IMR-90 (cell line): ENCODE measurements around the gene FCRL2. TPM values are rescaled to one million over a fixed set of nuclear protein-coding genes. Genes with fewer than 3 reads are reported as not detected.

ENCODE experiments used
- ATAC-seq: fragments of 200-7000 bp; cut with Tn5 transposase; 2 replicates; pipeline ENCODE4 v1.9.1; 2020; ENCODE audit warnings: low read depth, mild to moderate bottlenecking, moderate library complexity
- BruUV-seq: library from RNA; stranded (reverse); fragments of 400-500 nt; replicated peaks from 2 replicates; lab custom pipeline; 2021; lab: Mats Ljungman, UMichigan
- CTCF ChIA-PET: fragments of 300-600 bp; formaldehyde crosslinking; extraction: SDS; loops from one replicate; lab custom pipeline; 2021; ENCODE audit warnings: antibody characterized with exemption; lab: Yijun Ruan, JAX
- POLR2A ChIA-PET: fragments of 300-600 bp; sonication (Branson Sonifier 250); formaldehyde crosslinking; loops from one replicate; lab custom pipeline; 2022; ENCODE audit warnings: antibody characterized with exemption; ENCODE audit not compliant: unreplicated experiment; lab: Charles Lee
- DNase-seq: peaks from one replicate; pipeline ENCODE4 v3.0.0; 2013
- H2AFZ ChIP-seq: replicated peaks from 2 replicates; pipeline ENCODE3; 2013; ENCODE audit warnings: low read length, mild to moderate bottlenecking; ENCODE audit not compliant: poor library complexity
- H2AK5ac ChIP-seq: 2 replicates; pipeline ENCODE4 v1.6.1; 2013; ENCODE audit warnings: low read depth, low read length, inconsistent platforms
- H2AK9ac ChIP-seq: replicated peaks from 2 replicates; pipeline ENCODE3; 2013; ENCODE audit warnings: mild to moderate bottlenecking, low read depth, low read length, moderate library complexity; ENCODE audit not compliant: poor library complexity
- H2BK120ac ChIP-seq: 2 replicates; pipeline ENCODE4 v1.6.1; 2013; ENCODE audit warnings: low read depth, low read length, inconsistent platforms
- H2BK15ac ChIP-seq: 3 replicates; pipeline ENCODE4 v1.6.1; 2013; ENCODE audit warnings: low read depth, low read length, inconsistent platforms
- H2BK20ac ChIP-seq: 2 replicates; pipeline ENCODE4 v1.6.1; 2013; ENCODE audit warnings: low read depth, mild to moderate bottlenecking, inconsistent platforms, low read length, moderate library complexity
- H2BK5ac ChIP-seq: 2 replicates; pipeline ENCODE4 v1.6.1; 2013; ENCODE audit warnings: mild to moderate bottlenecking, low read depth, low read length, inconsistent platforms; ENCODE audit not compliant: poor library complexity, severe bottlenecking
- H3K14ac ChIP-seq: replicated peaks from 2 replicates; pipeline ENCODE4 v1.6.1; 2013; ENCODE audit warnings: low read depth, low read length, inconsistent platforms
- H3K18ac ChIP-seq: 2 replicates; pipeline ENCODE4 v1.6.1; 2013; ENCODE audit warnings: low read depth, low read length, control low read depth
- H3K23ac ChIP-seq: 2 replicates; pipeline ENCODE4 v1.6.1; 2013; ENCODE audit warnings: low read depth, low read length, inconsistent platforms
- H3K27ac ChIP-seq: 2 replicates; pipeline ENCODE4 v1.5.1; 2013; ENCODE audit warnings: mild to moderate bottlenecking, control low read depth, low read length; ENCODE audit not compliant: insufficient read depth
- H3K27me3 ChIP-seq: 2 replicates; pipeline ENCODE4 v1.6.1; 2013; ENCODE audit warnings: low read length; ENCODE audit not compliant: control insufficient read depth, insufficient read depth
- H3K36me3 ChIP-seq: 2 replicates; pipeline ENCODE4 v1.6.1; 2013; ENCODE audit warnings: low read length, mixed read lengths; ENCODE audit not compliant: control insufficient read depth, insufficient read depth
- H3K4ac ChIP-seq: 2 replicates; pipeline ENCODE4 v1.6.1; 2013; ENCODE audit warnings: low read depth, low read length, inconsistent platforms
- H3K4me1 ChIP-seq: 2 replicates; pipeline ENCODE4 v1.6.1; 2013; ENCODE audit warnings: low read length, mixed read lengths; ENCODE audit not compliant: control insufficient read depth, insufficient read depth
- H3K4me2 ChIP-seq: 2 replicates; pipeline ENCODE4 v1.6.1; 2013; ENCODE audit warnings: low read depth, mild to moderate bottlenecking, control low read depth, low read length, moderate library complexity
- H3K4me3 ChIP-seq: 2 replicates; pipeline ENCODE4 v1.5.1; 2013; ENCODE audit warnings: low read depth, mild to moderate bottlenecking, control low read depth, low read length, moderate library complexity; ENCODE audit not compliant: insufficient read depth
- H3K56ac ChIP-seq: 2 replicates; pipeline ENCODE4 v1.6.1; 2013; ENCODE audit warnings: low read length, inconsistent platforms; ENCODE audit not compliant: insufficient read depth; ENCODE audit errors: extremely low read depth
- H3K79me1 ChIP-seq, 2 experiments: 2 replicates each; pipeline ENCODE4 v1.6.1; 2013; ENCODE audit warnings: low read length in 2 of 2, inconsistent platforms in 1 of 2, low read depth in 1 of 2
- H3K9ac ChIP-seq: 2 replicates; pipeline ENCODE4 v1.6.1; 2013; ENCODE audit warnings: low read depth, low read length, control low read depth
- H3K9me1 ChIP-seq: 2 replicates; pipeline ENCODE4 v1.6.1; 2013; ENCODE audit warnings: low read length, inconsistent platforms; ENCODE audit not compliant: insufficient read depth
- H3K9me3 ChIP-seq: 2 replicates; pipeline ENCODE4 v1.6.1; 2013; ENCODE audit warnings: low read length; ENCODE audit not compliant: control insufficient read depth, insufficient read depth
- H4K20me1 ChIP-seq: 2 replicates; pipeline ENCODE4 v1.6.1; 2013; ENCODE audit warnings: low read length, inconsistent platforms; ENCODE audit not compliant: insufficient read depth
- H4K5ac ChIP-seq: 2 replicates; pipeline ENCODE4 v1.6.1; 2013; ENCODE audit warnings: mild to moderate bottlenecking, low read depth, low read length, control low read depth
- H4K8ac ChIP-seq, 2 experiments: 2 replicates each; pipeline ENCODE4 v1.6.1; 2013; ENCODE audit warnings: low read depth in 2 of 2, low read length in 2 of 2, control low read depth in 1 of 2, inconsistent platforms in 1 of 2
- H4K91ac ChIP-seq: 2 replicates; pipeline ENCODE4 v1.6.1; 2013; ENCODE audit warnings: low read depth, low read length, inconsistent platforms; ENCODE audit not compliant: insufficient read depth
- BHLHE40 ChIP-seq: fragments of 150-350 bp; IDR thresholded peaks from 2 replicates; pipeline ENCODE4 v1.6.1; 2016; ENCODE audit warnings: mild to moderate bottlenecking, low read depth, low read length
- CEBPB ChIP-seq: IDR thresholded peaks from 2 replicates; pipeline ENCODE4 v1.6.1; 2012; ENCODE audit warnings: low read depth, low read length, improper control_type of control experiment
- CHD1 ChIP-seq: IDR thresholded peaks from 2 replicates; pipeline ENCODE4 v1.6.1; 2012; ENCODE audit warnings: low read depth, low read length, improper control_type of control experiment
- CTCF ChIP-seq: conservative IDR thresholded peaks from 2 replicates; pipeline ENCODE4 v1.5.1; 2012; ENCODE audit warnings: mild to moderate bottlenecking, low read depth, low read length, improper control_type of control experiment
- ELK1 ChIP-seq: fragments of 150-350 bp; IDR thresholded peaks from 2 replicates; pipeline ENCODE4 v1.6.1; 2016; ENCODE audit warnings: low read depth, mild to moderate bottlenecking, low read length, moderate library complexity, borderline replicate concordance
- FOS ChIP-seq: fragments of 150-350 bp; IDR thresholded peaks from 2 replicates; pipeline ENCODE4 v1.6.1; 2016; ENCODE audit warnings: low read depth, low read length
- MAFK ChIP-seq: IDR thresholded peaks from 2 replicates; pipeline ENCODE4 v1.6.1; 2012; ENCODE audit warnings: low read depth, low read length, improper control_type of control experiment
- MAZ ChIP-seq: IDR thresholded peaks from 2 replicates; pipeline ENCODE4 v1.6.1; 2012; ENCODE audit warnings: low read depth, mild to moderate bottlenecking, low read length, improper control_type of control experiment, moderate library complexity, borderline replicate concordance
- MXI1 ChIP-seq: IDR thresholded peaks from 2 replicates; pipeline ENCODE4 v1.6.1; 2012; ENCODE audit warnings: low read depth, mild to moderate bottlenecking, low read length, moderate library complexity, borderline replicate concordance
- NFE2L2 ChIP-seq: fragments of 150-350 bp; IDR thresholded peaks from 2 replicates; pipeline ENCODE4 v1.6.1; 2016; ENCODE audit warnings: low read depth, mild to moderate bottlenecking, low read length
- POLR2A ChIP-seq: IDR thresholded peaks from 2 replicates; pipeline ENCODE4 v1.6.1; 2012; ENCODE audit warnings: mild to moderate bottlenecking, low read depth, low read length
- RAD21 ChIP-seq: IDR thresholded peaks from 2 replicates; pipeline ENCODE4 v1.6.1; 2012; ENCODE audit warnings: low read length, improper control_type of control experiment
- RCOR1 ChIP-seq: IDR thresholded peaks from 2 replicates; pipeline ENCODE4 v1.6.1; 2012; ENCODE audit warnings: mild to moderate bottlenecking, low read length, improper control_type of control experiment; ENCODE audit not compliant: insufficient replicate concordance
- RFX5 ChIP-seq: IDR thresholded peaks from 2 replicates; pipeline ENCODE4 v1.8.0; 2012; ENCODE audit warnings: low read depth, mild to moderate bottlenecking, low read length, moderate library complexity
- SMC3 ChIP-seq: fragments of 150-350 bp; IDR thresholded peaks from 2 replicates; pipeline ENCODE4 v1.6.1; 2016; ENCODE audit warnings: low read depth, mild to moderate bottlenecking, antibody characterized with exemption, low read length, moderate library complexity
- WGBS, 2 experiments: methylation state at CpG; one replicate each; pipeline versions ENCODE4 v1.1.5 to v1.1.7; 2013; ENCODE audit warnings: missing lambda C conversion rate in 2 of 2; ENCODE audit not compliant: insufficient read length in 1 of 2; ENCODE audit errors: extremely low coverage in 2 of 2; 5-methylcytosine and 5-hydroxymethylcytosine counted together
- dilution Hi-C: fragments of 300-500 bp; cut with HindIII; formaldehyde crosslinking; loops from one replicate; pipeline ENCODE4 v1.14.3; 2018; ENCODE audit warnings: low sequenced_read_pairs; ENCODE audit not compliant: unreplicated experiment
- in situ Hi-C: fragments of 300-500 bp; cut with MboI; formaldehyde crosslinking; loops from 3 replicates; pipeline ENCODE4 v1.14.3; 2019; ENCODE audit warnings: low sequenced_read_pairs, inconsistent platforms, mixed read lengths
- intact Hi-C: fragments of 100-400 bp; cut with micrococcal nuclease; formaldehyde crosslinking; loops from 2 replicates; pipeline ENCODE4 v1.10.0; 2022
- polyA plus RNA-seq, 3 experiments: library from polyadenylated mRNA; depleted of rRNA; stranded (reverse); fragments of >200 nt; gene quantifications; 2 replicates each; pipeline ENCODE4 v1.2.3, GENCODE V29; 2012; ENCODE audit warnings: low replicate concordance in 1 of 3
- total RNA-seq: library from RNA; depleted of rRNA; stranded (reverse); fragments of >200 nt; gene quantifications from 2 replicates; pipeline ENCODE4 v1.2.3, GENCODE V29; 2012
- TF ChIP-seq, protein P1 (sequence below): fragments of 150-350 bp; IDR thresholded peaks from 2 replicates; pipeline ENCODE4 v1.6.1; 2017; ENCODE audit warnings: mild to moderate bottlenecking, antibody characterized with exemption, low read length, low read depth

FCRL2 gene
- total and polyA plus RNA-seq, 2 of the 4 experiments (the other 2 are of a cell fraction), result not detected

DNA sequence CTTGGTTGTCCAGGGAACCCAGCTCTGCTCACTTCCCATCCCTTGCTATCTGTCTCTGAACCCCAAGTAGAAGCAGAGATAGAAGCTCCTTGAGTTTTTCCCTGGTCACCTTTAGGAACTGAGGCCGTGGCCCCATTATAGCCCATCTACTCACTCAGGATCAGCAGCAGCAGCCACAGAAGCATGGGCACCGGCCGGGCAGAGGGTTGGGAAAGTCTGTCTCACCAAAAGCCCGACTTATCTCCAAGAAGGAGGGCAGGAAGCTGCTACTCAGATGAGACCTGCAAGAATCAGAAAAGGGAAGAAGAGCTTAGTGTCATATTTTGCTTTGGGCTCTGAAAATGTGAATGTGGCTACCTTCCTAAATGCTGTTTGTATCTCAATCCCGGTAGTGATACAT is 76.6 kb downstream of the FCRL2 start:
- H2BK5ac ChIP-seq, result no peak overlapping the region
- ChIA-PET CTCF (no interaction called here), POLR2A (no interaction called here)
- no peak overlapping the region for H2BK120ac ChIP-seq
- no peaks in the 10 kb centered on the region for H3K9me3 ChIP-seq
- H3K56ac ChIP-seq, result no peak overlapping the region
- H3K9ac ChIP-seq, result no peak overlapping the region
- H3K9me1 ChIP-seq, result no peaks in the 10 kb centered on the region
- WGBS, 2 experiments, result no CpG with 5 or more reads among the region's 5 CpGs
- H3K4me3 ChIP-seq, result no peak overlapping the region
- dilution Hi-C loops (no loop called here), in situ Hi-C loops (no loop called here), intact Hi-C loops (no loop called here)
- H3K23ac ChIP-seq, result no peak overlapping the region
- H3K79me1 ChIP-seq, result no peaks in the 10 kb centered on the region
- H2BK15ac ChIP-seq, result no peak overlapping the region
- H4K5ac ChIP-seq, result no peak overlapping the region
- H3K4ac ChIP-seq, result no peak overlapping the region
- H2AFZ ChIP-seq, result no peak overlapping the region
- H4K20me1 ChIP-seq, result no peaks in the 10 kb centered on the region
- no peak overlapping the region for H3K18ac ChIP-seq
- TF ChIP-seq BHLHE40 (no peak), RFX5 (no peak), MXI1 (no peak), FOS (no peak), RCOR1 (no peak), CTCF (no peak), SMC3 (no peak), POLR2A (no peak), CEBPB (no peak), CHD1 (no peak), RAD21 (no peak), NFE2L2 (no peak), MAFK (no peak), MAZ (no peak), ELK1 (no peak)
- TF ChIP-seq, protein P1, sequence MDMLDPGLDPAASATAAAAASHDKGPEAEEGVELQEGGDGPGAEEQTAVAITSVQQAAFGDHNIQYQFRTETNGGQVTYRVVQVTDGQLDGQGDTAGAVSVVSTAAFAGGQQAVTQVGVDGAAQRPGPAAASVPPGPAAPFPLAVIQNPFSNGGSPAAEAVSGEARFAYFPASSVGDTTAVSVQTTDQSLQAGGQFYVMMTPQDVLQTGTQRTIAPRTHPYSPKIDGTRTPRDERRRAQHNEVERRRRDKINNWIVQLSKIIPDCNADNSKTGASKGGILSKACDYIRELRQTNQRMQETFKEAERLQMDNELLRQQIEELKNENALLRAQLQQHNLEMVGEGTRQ, result no peak
- no peak overlapping the region for H2AK9ac ChIP-seq
- DNase-seq (no peak), ATAC-seq (no peak)
- H3K4me1 ChIP-seq, result no peaks in the 10 kb centered on the region
- H3K14ac ChIP-seq, result no peak overlapping the region
- H4K8ac ChIP-seq, result no peak overlapping the region
- H3K36me3 ChIP-seq, result no peaks in the 10 kb centered on the region
- H3K27me3 ChIP-seq, result no peaks in the 10 kb centered on the region
- H2BK20ac ChIP-seq, result no peak overlapping the region
- H3K4me2 ChIP-seq, result no peak overlapping the region
- no peak overlapping the region for H4K91ac ChIP-seq
- no peak overlapping the region for H2AK5ac ChIP-seq
- H3K27ac ChIP-seq, result no peak overlapping the region
- no TSS peak for BruUV-seq
